Measurements from ENCODE around the gene SPRR2F. TPM values are rescaled to one million over a fixed set of nuclear protein-coding genes. Genes with fewer than 3 reads are reported as not detected.
"Not testable (repeated sequence)": the region's sequence is repeated elsewhere in the genome, so short reads cannot be mapped to it uniquely, and the experiment has no call there.

The SPRR2F gene
- total RNA-seq, 1 experiment from 2014 or later: not detected

DNA sequence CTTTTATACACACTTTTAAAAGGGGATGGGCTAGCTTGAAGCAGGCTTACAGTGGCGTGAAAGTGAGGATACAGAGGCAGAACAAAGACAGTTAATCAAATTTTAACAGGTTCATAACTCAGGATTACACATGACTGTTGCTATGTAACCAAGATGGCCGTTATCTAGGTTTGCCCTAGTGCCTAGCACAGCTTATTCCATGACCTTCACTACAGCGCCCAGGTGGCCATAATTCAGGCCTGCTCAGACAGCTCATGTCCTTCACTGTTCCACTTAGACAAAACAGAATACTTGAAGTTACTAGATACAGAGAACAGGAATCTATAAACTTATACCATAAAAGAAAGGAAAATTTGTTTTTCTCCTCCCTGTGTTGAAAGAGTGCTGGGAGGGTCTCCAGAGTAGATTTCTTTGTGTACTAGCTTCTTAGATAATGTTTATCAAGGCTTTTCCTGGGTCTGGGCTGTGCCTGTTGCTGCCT is 6.2 kb upstream of the SPRR2F start:
- BruUV-seq (replicated peaks): no TSS peak
- no peak for DNase-seq (ENCODE audit: low spot score)
- intact Hi-C loops (cut with micrococcal nuclease; ENCODE audit: unreplicated experiment): no loop called here
- H3K4me3 ChIP-seq (ENCODE audit: low read depth, low read length, poor library complexity, severe bottlenecking): no peak overlapping the region
- H3K36me3 ChIP-seq (ENCODE audit: insufficient read depth, low read length, poor library complexity, severe bottlenecking): no peaks in the 10 kb centered on the region
- no peaks in the 10 kb centered on the region for H3K9me3 ChIP-seq (ENCODE audit: low read depth, low read length, poor library complexity, severe bottlenecking)
- H3K27me3 ChIP-seq (replicated peaks; ENCODE audit: insufficient read depth, low read depth, low read length, poor library complexity): peaks cover 42% of the 10 kb centered on the region
- CTCF ChIA-PET: no interaction called here
- no peak overlapping the region for H3K27ac ChIP-seq (ENCODE audit: low read depth, low read length, poor library complexity, severe bottlenecking)
- no peaks in the 10 kb centered on the region for H3K4me1 ChIP-seq (ENCODE audit: insufficient read depth, low read length, poor library complexity, severe bottlenecking)
- POLR2A ChIA-PET (ENCODE audit: low non-redundant PET): no interaction called here
- TF ChIP-seq EZH2 (IDR thresholded peaks at IDR 0.05; ENCODE audit: borderline replicate concordance, low read depth, low read length, poor library complexity, severe bottlenecking): no peak
- no peak for TF ChIP-seq CTCF (conservative IDR thresholded peaks at IDR 0.05; ENCODE audit: low read depth, low read length)

DNA sequence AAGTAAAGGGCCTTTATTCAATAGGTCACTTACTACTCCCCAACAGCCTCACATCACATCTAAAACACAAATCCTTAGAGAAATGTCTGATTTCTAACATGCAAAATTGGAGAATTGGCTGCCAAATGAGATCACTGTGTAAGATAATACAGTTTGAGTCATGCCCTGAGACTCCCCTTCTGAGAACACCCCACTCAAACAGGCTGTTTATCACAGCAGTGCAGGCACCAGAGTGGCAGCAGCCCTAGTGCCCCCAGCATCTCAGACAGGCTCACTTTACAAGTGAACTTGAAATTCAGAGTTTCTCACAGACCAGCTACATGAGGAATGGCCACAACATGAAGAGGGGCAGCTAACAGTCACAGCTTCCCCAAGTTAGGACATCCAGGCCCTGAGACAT is 1.9 kb upstream of the SPRR2F start:
- H3K27ac ChIP-seq (ENCODE audit: low read depth, low read length, poor library complexity, severe bottlenecking); BruUV-seq (replicated peaks); H3K4me1 ChIP-seq (ENCODE audit: insufficient read depth, low read length, poor library complexity, severe bottlenecking); H3K36me3 ChIP-seq (ENCODE audit: insufficient read depth, low read length, poor library complexity, severe bottlenecking); H3K4me3 ChIP-seq (ENCODE audit: low read depth, low read length, poor library complexity, severe bottlenecking); CTCF ChIA-PET; DNase-seq (ENCODE audit: low spot score); POLR2A ChIA-PET (ENCODE audit: low non-redundant PET); intact Hi-C loops (cut with micrococcal nuclease; ENCODE audit: unreplicated experiment); H3K9me3 ChIP-seq (ENCODE audit: low read depth, low read length, poor library complexity, severe bottlenecking): not testable (repeated sequence)
- peaks cover 33% of the 10 kb centered on the region for H3K27me3 ChIP-seq (replicated peaks; ENCODE audit: insufficient read depth, low read depth, low read length, poor library complexity)

DNA sequence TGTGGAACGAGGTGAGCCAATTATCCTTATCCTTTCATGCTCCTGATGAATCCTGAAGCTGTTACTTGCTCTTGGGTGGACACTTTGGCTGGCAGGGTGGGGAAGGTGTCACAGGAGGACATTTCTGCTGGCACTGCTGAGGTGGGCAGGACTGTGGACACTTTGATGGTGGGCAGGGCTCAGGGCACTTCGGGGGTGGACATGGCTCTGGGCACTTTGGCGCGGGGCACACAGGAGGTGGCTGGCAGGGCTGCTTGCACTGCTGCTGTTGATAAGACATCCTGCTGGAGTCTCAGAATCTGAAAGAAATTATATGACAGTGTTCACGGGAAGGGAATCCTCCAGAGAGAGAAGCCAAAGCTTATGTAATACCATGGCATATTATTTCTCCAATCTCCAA is 862 bp downstream of the SPRR2F start:
- H3K36me3 ChIP-seq (ENCODE audit: insufficient read depth, low read length, poor library complexity, severe bottlenecking); H3K27ac ChIP-seq (ENCODE audit: low read depth, low read length, poor library complexity, severe bottlenecking); H3K27me3 ChIP-seq (replicated peaks; ENCODE audit: insufficient read depth, low read depth, low read length, poor library complexity); H3K9me3 ChIP-seq (ENCODE audit: low read depth, low read length, poor library complexity, severe bottlenecking); intact Hi-C loops (cut with micrococcal nuclease; ENCODE audit: unreplicated experiment); H3K4me3 ChIP-seq (ENCODE audit: low read depth, low read length, poor library complexity, severe bottlenecking); H3K4me1 ChIP-seq (ENCODE audit: insufficient read depth, low read length, poor library complexity, severe bottlenecking); POLR2A ChIA-PET (ENCODE audit: low non-redundant PET); CTCF ChIA-PET; DNase-seq (ENCODE audit: low spot score); BruUV-seq (replicated peaks): not testable (repeated sequence)

DNA sequence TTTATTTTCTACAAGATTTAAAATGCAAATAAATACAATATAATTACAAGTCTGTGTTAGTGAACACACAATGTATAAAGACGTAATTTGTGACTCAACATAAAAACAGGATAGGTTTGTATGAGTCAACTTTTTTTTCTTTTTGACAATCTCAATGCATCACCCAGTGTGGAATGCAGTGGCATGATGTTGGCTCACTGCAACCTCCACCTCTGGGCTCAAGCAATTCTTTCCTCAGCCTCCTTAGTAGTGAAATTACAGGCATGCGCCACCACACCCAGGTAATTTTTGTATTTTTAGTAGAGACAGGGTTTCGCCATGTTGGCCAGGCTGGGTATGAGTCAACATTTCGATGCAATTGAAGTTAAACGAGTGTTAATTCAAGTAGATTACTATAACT is 13.1 kb downstream of the SPRR2F start:
- intact Hi-C loops (cut with micrococcal nuclease; ENCODE audit: unreplicated experiment): no loop called here
- POLR2A ChIA-PET (ENCODE audit: low non-redundant PET): no interaction called here
- DNase-seq (ENCODE audit: low spot score): no peak
- Histone ChIP-seq H3K36me3 (ENCODE audit: insufficient read depth, low read length, poor library complexity, severe bottlenecking) (no peaks in the 10 kb centered on the region), H3K4me3 (ENCODE audit: low read depth, low read length, poor library complexity, severe bottlenecking) (no peak overlapping the region), H3K27me3 (replicated peaks; ENCODE audit: insufficient read depth, low read depth, low read length, poor library complexity) (peaks cover 38% of the 10 kb centered on the region), H3K27ac (ENCODE audit: low read depth, low read length, poor library complexity, severe bottlenecking) (no peak overlapping the region), H3K4me1 (ENCODE audit: insufficient read depth, low read length, poor library complexity, severe bottlenecking) (no peaks in the 10 kb centered on the region), H3K9me3 (ENCODE audit: low read depth, low read length, poor library complexity, severe bottlenecking) (no peaks in the 10 kb centered on the region)
- CTCF ChIA-PET: no interaction called here
- BruUV-seq (replicated peaks): no TSS peak
- TF ChIP-seq CTCF (conservative IDR thresholded peaks at IDR 0.05; ENCODE audit: low read depth, low read length) (no peak), EZH2 (IDR thresholded peaks at IDR 0.05; ENCODE audit: borderline replicate concordance, low read depth, low read length, poor library complexity, severe bottlenecking) (no peak)
